Activated CD8-positive, alpha-beta memory T cell treated with anti-CD3 and anti-CD28 coated beads, Interleukin-2, amount 50 U/mL, for 24 hours (primary cell): ENCODE data around the gene ACTRT2.

Experiments used
- DNase-seq: peaks from one replicate; pipeline ENCODE4 v3.0.0-alpha.2; 2020; ENCODE audit errors: extremely low read depth

Gene ACTRT2

DNA sequence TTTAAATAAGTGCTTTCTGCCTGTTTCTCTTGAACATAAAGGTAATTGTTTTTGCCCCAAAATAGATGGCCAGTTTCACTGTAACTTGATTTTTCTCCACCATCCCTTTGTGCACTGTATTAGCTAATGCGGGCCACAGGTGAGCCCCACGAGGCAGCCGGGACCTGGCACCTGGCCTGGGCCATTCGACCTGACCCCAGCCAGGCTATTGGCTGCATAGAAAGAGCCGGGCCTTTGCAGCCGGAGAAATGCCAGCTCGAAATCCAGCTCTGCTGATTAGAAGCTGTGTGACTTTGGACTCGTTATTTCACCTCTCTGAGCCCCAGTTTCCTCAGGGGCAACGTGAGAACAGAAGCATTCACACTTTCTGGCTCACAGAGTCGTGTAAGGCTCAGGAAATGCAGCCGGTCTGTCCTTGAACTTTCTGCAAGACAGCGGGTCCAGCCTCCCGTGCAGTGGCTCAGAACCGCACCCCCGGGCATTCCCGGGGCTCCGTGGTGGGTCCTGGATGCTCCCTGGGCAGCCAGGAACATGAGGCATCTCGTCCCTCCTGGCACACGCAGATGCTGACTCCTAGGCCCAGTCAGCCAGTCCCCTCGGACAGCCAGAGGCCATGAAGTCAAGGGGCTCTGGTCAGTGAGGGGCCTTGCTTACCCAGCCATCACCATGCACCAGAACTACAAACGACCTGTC lies 37.4 kb upstream of the ACTRT2 start:
- no peak for DNase-seq

DNA sequence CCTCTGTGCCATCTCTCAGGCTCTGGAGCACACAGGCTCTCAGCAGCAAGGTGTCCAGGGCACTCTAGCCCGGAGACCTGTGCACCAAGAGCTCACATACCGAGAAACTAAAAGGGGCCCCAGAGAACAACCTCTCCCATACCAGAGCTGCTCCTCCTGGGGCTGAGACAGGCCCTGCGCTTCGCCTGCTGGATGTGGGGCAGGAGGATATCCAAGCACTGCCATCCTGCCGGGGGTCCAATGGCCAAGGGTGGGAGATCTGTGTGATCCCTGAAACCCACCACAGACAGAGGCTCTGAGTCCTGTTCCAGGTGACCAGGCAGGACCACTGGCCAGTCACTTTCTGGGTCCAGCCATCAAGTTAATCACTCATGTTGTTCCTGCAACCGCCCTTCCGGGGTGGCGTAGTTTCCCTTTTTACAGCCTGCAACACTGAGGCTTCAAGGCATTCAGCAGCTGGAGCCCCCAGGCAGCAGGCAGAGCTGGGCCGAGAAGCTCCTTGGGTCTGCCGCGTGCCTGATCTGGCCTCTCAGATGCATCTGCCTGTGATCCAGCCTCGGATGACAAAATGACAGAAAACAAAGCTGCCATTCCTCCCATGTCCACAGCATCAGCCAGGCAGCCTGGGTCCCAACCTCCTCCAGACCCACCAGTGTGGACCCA lies 36.7 kb upstream of the ACTRT2 start:
- no peak for DNase-seq

DNA sequence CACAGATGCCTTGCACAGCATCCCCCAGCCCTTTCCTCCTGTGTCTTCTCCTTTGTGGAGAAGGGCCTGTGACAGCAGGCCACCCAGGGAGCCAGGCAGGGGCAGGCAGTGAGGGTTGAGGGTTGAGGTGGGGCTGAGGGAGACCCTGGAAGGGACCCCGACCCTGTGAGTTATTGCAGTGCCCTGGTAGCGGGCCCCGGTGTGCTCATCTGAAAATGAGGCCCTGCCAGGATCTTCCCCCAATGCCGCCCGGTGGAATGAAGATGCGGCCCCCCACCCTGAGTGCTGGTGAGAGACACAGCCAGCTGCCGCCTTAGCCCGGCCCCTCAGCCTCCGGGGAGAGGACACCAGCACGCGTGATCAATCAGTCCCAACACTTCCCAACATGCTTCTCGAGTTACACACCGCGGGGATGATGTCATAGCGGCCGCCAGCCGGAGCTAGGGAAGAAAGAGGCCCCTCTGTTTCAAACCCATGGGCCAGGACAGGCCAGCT lies 36.2 kb upstream of the ACTRT2 start:
- no peak for DNase-seq

DNA sequence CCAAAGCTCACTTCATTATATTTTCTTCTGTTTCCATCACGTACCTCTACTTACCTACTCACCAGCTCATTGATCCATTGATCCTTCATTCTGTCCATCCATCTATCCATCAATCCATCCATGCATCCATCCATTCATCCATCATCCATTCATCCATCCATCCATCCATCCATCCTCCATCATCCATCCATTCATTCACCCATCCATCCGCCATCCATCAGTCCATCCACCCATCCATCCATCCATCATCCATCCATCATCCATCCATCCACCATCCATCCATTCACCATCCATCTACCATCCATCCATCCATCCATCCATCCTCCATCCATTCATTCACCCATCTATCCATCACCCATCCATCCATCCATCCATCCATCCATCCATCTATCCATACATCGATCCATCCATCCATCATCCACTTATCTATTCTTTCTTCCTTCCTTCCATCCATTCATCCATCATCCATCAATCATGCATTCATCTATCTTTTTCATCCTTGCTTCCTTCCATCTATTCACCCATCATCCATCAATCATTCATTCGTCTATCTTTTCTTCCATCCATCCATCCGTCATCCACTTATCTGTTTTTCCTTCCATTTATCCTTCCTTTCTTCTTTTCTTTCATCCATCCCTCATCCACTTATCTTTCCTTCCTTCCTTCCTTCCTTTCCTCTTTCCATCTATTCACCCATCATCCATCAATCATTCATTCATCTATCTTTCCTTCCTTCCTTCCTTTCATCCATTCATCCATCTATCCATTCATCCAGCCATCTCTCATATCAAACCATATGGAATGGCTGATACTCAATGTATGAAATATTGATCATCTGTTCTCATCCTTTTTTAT lies 35.3 kb upstream of the ACTRT2 start:
- no peak for DNase-seq

DNA sequence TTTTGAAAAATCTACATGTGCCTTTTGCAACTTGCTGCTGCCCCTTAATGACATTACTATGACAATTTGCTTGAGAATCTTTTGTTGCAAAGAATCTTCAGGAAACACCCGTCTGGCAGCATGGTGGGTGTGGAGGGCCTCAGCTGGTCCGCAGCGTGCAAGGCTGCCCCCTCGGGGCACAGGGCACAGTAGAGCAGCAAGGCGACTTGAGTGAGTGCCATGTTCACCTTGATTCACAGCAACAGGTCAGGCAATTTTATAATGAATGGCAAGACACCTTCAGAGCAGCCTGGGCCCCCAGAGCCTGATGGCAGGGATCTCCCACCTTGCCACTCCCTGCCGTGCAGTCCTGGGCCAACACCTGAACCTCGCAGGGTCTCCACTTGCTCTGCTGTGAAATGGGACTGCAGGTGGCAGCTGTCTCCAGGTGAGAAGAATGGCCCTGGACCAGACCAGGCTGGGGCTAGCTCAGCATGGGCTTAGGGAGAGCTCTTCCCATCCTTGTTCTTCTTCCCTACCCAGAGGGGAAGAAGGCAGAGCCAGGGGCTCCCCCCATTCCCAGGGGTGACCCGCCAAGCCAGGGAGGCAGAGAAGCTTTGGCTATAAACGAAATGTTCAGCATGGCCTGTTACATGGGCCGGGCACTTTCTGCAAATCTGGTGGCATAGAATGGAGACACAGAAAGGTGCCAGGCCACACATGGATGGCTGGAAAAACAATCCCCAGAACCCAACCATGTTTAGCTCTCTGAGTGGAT lies 34.5 kb upstream of the ACTRT2 start:
- no peak for DNase-seq

DNA sequence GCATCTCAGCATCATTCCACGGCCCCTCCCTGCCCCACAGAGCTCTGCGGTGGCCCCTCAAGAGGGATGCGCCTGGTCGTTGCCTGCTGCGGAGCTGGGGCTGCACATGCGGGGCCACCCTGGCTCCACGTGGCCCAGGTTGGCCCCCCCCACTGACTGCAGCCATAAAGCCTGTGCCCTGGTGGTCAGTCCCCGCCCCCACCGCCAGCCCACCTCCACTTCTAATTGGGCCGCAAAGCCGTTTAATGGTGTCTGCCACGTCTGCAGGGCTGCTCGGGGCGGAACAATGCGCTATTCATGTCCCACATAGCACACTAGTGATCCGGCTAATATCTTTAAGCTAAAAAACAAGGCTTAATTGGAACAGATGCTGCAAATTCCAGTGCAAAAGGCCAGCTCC lies 33.5 kb upstream of the ACTRT2 start:
- no peak for DNase-seq

DNA sequence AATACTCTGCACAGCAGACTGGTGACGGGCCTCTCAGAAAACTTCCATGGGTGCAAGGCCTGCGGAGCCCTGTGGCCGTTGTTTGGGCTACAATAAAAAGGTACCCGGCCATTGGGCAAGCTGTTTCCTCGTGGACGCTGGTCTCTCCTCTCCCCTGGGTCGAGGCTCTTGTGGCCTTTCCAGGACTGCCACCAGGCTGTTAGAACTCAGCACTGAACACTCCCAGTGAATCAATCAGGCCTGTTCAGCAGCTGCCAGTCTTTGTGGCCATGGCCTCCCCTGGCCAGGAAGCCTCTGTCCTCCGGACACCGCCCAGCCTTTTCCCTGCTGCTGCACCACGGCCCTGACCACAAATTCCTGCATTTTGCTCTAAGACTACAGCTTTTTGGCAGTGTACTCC lies 33.0 kb upstream of the ACTRT2 start:
- no peak for DNase-seq

DNA sequence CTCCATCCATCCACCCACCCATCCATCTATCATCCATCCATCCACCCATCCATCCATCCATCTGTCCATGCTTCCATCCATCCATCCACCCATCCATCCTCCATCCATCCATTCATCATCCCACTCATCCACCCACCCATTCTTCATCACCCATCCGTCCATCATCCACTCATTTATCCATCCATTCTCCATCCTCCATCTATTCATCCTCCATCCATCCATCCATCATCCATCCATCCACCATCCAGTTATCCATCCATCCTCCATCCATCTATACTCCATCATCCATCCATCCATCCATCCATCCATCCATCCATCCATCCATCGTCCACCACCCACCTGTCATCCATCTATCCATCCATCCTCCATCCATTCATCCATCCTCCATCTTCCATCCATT lies 32.1 kb upstream of the ACTRT2 start:
- no peak for DNase-seq

DNA sequence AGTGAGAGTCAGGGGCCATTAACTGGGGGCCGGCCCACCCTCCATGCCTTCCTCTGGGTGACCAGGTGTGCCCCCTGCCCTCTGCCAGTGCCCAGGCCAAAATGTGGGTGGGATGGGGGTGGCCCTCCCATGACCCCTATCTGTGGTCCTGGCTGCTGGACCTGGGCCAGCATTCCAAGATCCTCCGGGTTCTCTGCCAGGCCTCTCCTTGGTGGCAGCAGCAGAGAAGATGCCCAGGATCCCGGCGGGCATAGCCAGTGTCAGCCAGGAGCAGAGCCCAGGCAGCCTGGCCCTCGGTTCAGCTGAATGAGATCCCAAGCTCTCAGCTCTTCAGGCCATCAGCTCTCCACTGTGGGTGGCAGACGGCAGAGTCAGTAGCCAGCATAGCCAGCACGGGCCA lies 31.3 kb upstream of the ACTRT2 start:
- no peak for DNase-seq

DNA sequence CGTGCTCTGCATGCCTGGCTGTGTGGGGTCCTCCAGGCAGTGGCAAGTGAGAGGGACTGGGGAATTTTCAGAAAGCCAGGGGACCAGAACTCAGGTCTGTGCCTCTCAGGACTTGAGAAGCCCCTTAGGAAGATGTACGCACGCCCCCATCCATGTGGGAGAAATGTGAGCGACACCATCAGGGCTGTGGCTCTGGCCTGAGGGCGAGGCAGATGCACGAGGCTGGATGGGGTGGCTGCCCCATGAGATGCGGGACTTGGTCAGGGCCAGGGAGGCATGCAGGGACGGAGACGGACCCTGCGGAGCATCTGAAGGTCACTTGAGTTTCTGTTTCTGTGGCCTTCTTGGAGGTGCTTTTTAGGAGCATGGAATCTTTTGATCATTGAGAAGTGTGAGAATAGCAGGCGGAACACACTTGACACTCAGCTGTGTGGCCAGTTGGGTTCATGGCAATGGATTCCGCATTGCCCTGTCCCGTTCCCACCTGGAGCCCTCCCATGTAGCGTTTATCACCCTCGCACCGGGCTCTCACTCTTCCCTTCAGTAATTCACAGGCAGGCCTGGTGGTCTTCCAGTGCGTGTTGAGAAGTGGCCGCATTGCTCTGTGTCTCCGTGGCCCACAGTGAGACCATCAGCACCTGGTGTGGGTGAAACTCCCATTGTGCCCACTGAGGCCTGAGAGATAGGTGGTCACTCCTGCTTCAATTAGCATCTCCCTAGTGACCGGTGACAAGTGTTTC lies 30.7 kb upstream of the ACTRT2 start:
- DNase-seq, result no peak

DNA sequence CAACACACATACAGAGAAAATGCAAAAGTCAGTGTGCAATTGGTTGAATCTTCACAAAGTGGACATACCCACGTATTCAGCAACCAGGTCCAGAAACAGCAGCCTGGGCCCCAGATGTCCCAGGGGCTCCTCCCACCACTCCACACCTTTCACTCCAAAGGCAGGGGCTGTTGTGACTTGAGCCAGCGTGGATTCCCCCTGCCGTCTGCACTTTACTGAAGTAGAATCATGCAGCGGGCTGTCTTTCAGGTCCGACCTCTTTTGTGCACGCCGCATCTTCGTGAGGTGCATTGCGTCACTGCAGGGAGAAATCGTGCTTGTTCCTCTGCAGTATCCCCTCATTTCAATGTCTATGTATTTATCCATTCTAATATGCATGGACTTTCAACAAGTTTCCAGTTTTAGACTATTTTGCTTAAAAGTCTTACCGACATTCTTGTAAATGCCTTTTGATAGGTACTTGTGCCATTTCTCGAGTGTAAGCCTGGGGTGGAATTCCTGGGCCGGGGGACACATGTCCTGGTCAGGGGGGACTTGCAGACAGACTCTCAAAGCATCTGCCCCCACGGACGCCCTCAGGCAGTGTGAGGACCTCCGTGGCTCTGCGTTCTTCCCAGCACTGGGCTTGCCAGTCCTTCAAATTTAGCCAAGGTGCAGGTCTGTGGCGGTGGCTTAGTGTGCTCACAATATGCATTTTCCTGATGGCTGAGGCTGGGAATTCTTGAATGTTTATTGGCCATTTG lies 29.3 kb upstream of the ACTRT2 start:
- no peak for DNase-seq

DNA sequence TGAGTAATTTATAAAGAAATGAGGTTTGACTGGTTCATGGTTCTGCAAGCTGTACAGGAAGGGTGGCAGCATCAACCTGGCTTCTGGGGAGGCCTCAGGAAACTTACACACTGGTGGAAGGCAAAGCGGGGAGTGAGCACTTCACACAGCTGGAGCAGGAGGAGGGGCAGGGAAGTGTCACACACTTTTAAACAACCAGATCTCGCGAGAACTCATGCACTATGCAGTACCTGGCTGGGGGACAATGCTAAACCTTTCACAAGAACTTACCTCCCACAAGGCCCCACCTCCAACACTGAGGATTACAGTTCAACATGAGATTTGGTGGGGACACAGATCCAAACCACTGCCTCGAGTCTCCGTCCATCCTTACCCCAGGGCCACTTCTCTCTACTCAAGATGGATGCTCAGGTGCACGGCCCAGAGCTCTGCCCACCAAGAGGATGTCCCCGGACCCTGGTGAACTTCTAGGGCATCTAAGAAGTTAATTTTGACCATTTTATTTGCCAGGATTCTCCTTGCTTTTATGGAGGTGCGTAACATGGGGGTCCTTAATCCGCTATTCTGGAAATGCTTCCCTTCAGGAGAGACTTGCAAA lies 22.7 kb upstream of the ACTRT2 start:
- no peak for DNase-seq

DNA sequence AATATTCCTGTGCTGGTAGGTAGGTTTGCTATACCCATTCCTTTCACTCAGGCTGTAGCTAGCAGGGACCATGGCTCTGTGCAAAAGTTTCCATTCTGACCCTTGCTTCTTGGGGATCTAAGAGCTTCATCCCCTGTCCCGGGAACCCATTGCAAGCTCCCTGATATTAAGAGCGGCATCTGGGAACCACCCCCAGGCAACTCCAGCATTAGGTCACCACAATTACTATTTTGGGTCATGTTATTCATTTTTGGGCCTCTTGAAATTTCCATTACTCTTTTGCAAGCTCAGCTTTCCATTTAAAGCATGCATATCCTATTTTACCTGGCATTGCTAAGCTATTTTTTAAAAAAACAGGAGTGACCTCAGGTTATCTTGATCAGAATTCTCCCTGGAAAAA lies 22.1 kb upstream of the ACTRT2 start:
- DNase-seq, result no peak

DNA sequence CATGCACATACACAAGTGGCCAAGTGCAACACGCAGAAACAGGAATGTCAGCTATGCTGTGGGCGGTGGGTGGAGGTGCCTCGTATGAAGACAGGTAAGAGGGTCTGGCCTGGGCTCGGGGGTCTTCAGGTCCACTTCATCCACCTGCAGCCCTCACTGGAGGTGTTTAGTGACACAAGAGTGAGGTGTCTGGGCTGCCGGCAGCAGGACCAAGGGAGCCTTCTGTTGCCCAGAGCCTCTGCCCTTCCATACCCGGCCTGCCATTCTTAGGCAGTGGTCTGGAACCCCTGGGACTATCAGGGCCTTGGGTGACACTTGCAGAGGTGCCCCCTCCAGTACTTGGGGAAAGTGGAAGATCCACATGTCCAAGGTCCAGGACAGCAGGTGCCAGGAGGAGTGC lies 21.7 kb upstream of the ACTRT2 start:
- no peak for DNase-seq

DNA sequence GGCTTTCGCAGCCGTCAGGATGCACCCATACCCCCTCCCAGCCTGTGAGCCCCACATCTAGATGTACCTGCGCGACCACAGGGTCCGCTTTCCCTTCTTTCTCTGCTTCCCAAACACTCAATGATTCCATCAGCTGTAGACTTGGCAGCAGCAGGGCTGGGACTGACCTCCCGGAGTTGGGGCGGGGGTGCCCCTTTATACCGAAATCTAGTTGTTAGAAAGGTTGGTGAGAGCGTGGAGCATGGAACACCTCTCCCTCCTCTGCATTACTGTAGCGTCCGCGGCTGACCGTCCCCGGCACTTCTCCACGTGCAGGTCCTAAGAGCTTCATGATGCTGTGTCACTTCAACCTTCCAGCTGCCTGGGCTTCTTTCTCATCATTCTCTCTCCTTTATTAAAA lies 21.1 kb upstream of the ACTRT2 start:
- no peak for DNase-seq

DNA sequence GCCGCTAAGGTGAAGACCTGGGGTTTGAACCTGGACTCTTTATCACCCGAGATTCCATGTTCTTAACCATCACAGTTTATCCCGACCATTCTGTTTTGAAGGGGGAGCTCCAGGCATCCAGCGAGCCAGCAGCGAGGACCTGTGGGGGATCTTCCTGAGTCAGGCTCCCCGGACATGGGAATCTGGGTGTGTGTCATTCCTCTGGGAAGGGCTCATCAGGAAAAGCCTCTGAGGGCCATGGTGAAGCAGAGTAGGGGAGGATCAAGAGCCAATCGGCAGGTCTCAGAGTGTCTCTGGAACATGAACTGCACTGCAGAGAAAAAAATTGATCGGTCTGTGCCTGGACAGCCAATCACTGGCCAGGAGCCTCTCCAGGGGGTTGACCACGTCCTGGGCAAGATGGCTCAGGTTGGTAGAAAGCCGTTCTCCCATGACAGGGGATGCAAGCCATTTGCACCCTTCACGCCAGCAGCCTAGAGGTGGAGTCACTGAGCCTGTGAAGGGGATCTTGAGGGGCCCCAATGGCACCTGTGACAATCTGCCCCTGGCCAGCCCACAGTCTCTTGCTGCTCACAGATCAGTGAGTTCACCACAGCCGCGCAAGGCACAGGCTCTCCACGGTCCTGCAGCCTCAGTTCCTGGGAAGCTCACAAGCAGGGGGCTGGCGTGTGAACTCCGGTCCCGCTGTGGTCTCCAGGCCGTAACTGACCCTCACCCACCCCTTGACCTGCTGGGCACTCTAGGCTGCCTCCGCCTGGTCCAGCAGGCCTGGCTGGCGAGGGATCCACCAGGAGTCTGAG lies 20.4 kb upstream of the ACTRT2 start:
- DNase-seq, result no peak

DNA sequence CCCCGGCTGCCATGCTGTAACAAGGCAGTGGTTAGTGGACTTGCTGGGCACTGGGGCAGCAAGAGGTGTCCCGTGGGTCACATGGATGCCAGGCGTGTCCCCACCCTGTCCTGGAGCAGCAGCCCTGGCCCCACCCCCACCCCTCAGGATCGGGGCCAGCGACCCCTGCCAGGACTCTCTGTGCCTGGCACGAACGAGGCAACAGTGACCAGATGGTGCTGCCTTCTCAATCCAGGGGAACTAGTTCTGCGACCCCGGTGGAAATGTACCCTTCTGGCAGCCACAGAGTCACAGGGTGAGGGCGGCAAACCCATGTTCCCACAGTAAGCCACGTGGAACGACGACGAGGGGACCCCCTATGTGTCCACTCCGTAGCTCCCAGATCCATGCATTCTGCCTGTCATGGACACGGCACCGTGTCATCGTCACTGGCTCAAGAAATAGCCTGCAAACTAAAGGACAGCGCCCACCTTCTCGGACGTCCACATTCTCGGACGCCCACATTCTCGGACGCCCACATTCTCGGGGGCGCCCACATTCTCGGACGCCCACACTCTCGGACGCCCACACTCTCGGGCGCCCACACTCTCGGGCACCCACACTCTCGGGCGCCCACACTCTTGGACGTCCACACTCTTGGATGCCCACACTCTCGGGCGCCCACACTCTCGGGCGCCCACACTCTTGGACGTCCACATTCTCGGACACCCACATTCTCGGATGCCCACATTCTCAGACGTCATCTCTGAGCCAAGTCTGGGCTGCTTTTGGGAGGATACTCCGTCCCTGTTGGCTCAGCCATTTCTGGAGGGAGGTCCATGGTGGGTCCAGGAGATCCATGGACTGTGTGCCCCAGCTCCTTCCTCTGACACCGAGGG lies 19.6 kb upstream of the ACTRT2 start:
- DNase-seq, result no peak

DNA sequence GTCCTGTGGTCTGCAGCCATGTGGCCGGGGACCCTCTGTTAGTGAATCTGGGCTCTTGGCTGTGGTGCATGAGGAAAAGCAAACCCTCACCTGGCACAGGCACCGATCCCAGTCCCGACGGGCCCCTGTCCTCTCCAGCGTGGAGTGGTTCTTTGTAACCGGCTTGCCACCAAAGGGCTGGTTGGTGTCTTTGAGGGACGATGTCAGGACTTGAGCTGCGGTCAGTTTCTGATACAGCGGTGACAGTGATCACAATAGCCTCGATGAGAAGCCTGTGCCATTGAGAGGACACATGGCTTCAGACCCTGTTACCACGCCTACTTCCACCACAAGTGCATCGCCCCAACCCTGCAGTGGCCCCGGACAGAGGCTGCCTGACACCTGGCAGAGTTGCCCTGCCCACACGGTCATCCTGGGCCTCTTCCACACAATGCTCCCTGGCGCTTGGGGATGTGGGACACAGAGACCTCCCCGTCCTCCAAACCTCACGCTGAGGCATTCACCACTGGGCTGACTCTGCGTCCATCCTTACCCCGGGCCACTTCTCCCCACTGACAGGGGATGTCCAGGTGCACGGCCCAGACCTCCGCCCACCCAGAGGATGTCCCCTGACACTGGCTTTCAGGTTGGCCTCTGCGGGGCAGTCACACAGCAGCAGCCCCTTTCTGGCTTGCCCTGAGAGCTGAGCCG lies 18.8 kb upstream of the ACTRT2 start:
- DNase-seq, result no peak
